ENCODE results near the gene MUC5AC. TPM values are rescaled to one million over a fixed set of nuclear protein-coding genes. Genes with fewer than 3 reads are reported as not detected.
"Not testable (repeated sequence)": the region's sequence is repeated elsewhere in the genome, so short reads cannot be mapped to it uniquely, and the experiment has no call there.

The MUC5AC gene
- total and polyA plus RNA-seq, 3 experiments from 2014 or later = not detected

DNA sequence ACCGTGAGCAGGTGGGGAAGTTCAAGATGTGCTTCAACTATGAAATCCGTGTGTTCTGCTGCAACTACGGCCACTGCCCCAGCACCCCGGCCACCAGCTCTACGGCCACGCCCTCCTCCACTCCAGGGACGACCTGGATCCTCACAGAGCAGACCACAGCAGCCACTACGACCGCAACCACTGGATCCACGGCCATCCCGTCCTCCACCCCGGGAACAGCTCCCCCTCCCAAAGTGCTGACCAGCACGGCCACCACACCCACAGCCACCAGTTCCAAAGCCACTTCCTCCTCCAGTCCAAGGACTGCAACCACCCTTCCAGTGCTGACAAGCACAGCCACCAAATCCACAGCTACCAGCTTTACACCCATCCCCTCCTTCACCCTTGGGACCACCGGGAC, 88.0 kb downstream of the MUC5AC start:
- H3K4me3 Mint-ChIP-seq; H3K9me3 ChIP-seq (ENCODE audit: low read length); POLR2A ChIA-PET; H3K27me3 ChIP-seq (ENCODE audit: insufficient read depth, low read length, poor library complexity, severe bottlenecking); H3K27ac Mint-ChIP-seq; H3K9me3 Mint-ChIP-seq; H3K27me3 Mint-ChIP-seq; H3K36me3 ChIP-seq (ENCODE audit: insufficient read depth, low read length); H3K4me1 Mint-ChIP-seq; H3K4me1 ChIP-seq (ENCODE audit: insufficient read depth, low read length); H3K36me3 Mint-ChIP-seq; H3K27ac ChIP-seq (ENCODE audit: low read depth, low read length); H3K4me3 ChIP-seq (ENCODE audit: low read length); DNase-seq; CTCF ChIA-PET: not testable (repeated sequence)

GRCh38 chr11:1246301-1246700, 88.5 kb downstream of the MUC5AC start:
- Mint-ChIP-seq H3K27ac (peak overlapping the region in 2 of 8 donors; percentile 51 to 77), H3K4me3 (peak overlapping the region in 1 of 7 donors; percentile 77)
- H3K27ac ChIP-seq (ENCODE audit: low read depth, low read length); POLR2A ChIA-PET; H3K27me3 Mint-ChIP-seq; DNase-seq; H3K9me3 Mint-ChIP-seq; H3K4me1 ChIP-seq (ENCODE audit: insufficient read depth, low read length); H3K9me3 ChIP-seq (ENCODE audit: low read length); H3K36me3 ChIP-seq (ENCODE audit: insufficient read depth, low read length); H3K4me3 ChIP-seq (ENCODE audit: low read length); H3K4me1 Mint-ChIP-seq; H3K36me3 Mint-ChIP-seq; CTCF ChIA-PET; H3K27me3 ChIP-seq (ENCODE audit: insufficient read depth, low read length, poor library complexity, severe bottlenecking): not testable (repeated sequence)

DNA sequence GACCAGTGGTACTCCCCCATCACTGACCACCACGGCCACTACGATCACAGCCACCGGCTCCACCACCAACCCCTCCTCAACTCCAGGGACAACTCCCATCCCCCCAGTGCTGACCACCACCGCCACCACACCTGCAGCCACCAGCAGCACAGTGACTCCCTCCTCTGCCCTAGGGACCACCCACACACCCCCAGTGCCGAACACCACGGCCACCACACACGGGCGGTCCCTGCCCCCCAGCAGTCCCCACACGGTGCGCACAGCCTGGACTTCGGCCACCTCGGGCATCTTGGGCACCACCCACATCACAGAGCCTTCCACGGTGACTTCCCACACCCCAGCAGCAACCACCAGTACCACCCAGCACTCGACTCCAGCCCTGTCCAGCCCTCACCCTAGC, 89.3 kb downstream of the MUC5AC start:
- H3K4me1 ChIP-seq (ENCODE audit: insufficient read depth, low read length); H3K27ac Mint-ChIP-seq; H3K36me3 Mint-ChIP-seq; DNase-seq; H3K9me3 ChIP-seq (ENCODE audit: low read length); POLR2A ChIA-PET; H3K27ac ChIP-seq (ENCODE audit: low read depth, low read length); H3K27me3 ChIP-seq (ENCODE audit: insufficient read depth, low read length, poor library complexity, severe bottlenecking); CTCF ChIA-PET; H3K4me1 Mint-ChIP-seq; H3K9me3 Mint-ChIP-seq; H3K36me3 ChIP-seq (ENCODE audit: insufficient read depth, low read length); H3K4me3 ChIP-seq (ENCODE audit: low read length); H3K27me3 Mint-ChIP-seq; H3K4me3 Mint-ChIP-seq: not testable (repeated sequence)

DNA sequence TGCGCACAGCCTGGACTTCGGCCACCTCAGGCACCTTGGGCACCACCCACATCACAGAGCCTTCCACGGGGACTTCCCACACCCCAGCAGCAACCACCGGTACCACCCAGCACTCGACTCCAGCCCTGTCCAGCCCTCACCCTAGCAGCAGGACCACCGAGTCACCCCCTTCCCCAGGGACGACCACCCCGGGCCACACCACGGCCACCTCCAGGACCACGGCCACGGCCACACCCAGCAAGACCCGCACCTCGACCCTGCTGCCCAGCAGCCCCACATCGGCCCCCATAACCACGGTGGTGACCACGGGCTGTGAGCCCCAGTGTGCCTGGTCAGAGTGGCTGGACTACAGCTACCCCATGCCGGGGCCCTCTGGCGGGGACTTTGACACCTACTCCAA, 91.2 kb downstream of the MUC5AC start:
- not testable (repeated sequence) for H3K27ac Mint-ChIP-seq

DNA sequence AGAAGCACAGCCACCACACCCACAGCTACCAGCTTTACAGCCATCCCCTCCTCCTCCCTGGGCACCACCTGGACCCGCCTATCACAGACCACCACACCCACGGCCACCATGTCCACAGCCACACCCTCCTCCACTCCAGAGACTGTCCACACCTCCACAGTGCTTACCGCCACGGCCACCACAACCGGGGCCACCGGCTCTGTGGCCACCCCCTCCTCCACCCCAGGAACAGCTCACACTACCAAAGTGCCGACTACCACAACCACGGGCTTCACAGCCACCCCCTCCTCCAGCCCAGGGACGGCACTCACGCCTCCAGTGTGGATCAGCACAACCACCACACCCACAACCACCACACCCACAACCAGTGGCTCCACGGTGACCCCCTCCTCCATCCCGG, 92.7 kb downstream of the MUC5AC start:
- H3K4me1 Mint-ChIP-seq; H3K9me3 Mint-ChIP-seq; POLR2A ChIA-PET; H3K36me3 ChIP-seq (ENCODE audit: insufficient read depth, low read length); H3K4me3 Mint-ChIP-seq; H3K27ac ChIP-seq (ENCODE audit: low read depth, low read length); CTCF ChIA-PET; DNase-seq; H3K27ac Mint-ChIP-seq; H3K4me3 ChIP-seq (ENCODE audit: low read length); H3K36me3 Mint-ChIP-seq; H3K4me1 ChIP-seq (ENCODE audit: insufficient read depth, low read length); H3K9me3 ChIP-seq (ENCODE audit: low read length); H3K27me3 Mint-ChIP-seq; H3K27me3 ChIP-seq (ENCODE audit: insufficient read depth, low read length, poor library complexity, severe bottlenecking): not testable (repeated sequence)

More for the DNA sequence above, 91.2 kb downstream of the MUC5AC start:
- H3K9me3 ChIP-seq (ENCODE audit: low read length); POLR2A ChIA-PET; H3K27ac ChIP-seq (ENCODE audit: low read depth, low read length); CTCF ChIA-PET; H3K4me3 ChIP-seq (ENCODE audit: low read length); H3K27me3 Mint-ChIP-seq; DNase-seq; H3K4me3 Mint-ChIP-seq; H3K36me3 ChIP-seq (ENCODE audit: insufficient read depth, low read length); H3K4me1 ChIP-seq (ENCODE audit: insufficient read depth, low read length); H3K4me1 Mint-ChIP-seq; H3K9me3 Mint-ChIP-seq; H3K27me3 ChIP-seq (ENCODE audit: insufficient read depth, low read length, poor library complexity, severe bottlenecking); H3K36me3 Mint-ChIP-seq: not testable (repeated sequence)

Other genes starting within 250 kb of the MUC5AC start
- gene CHID1, start 247.1 kb upstream of the MUC5AC start, total RNA-seq = 10 to 100 TPM; 87.2 to 94.1 TPM
- gene CHID1, start 247.1 kb upstream of the MUC5AC start, polyA plus RNA-seq = 57.1 TPM
- gene AP2A2, start 232.1 kb upstream of the MUC5AC start, total RNA-seq = 10 to 100 TPM; 38.8 to 42.8 TPM
- 13.9 TPM for gene AP2A2, start 232.1 kb upstream of the MUC5AC start, polyA plus RNA-seq
- gene MUC6, start 121.2 kb upstream of the MUC5AC start, total RNA-seq = not detected
- gene MUC6, start 121.2 kb upstream of the MUC5AC start, polyA plus RNA-seq = not detected
- not detected for gene MUC2, start 83.1 kb upstream of the MUC5AC start, total RNA-seq
- not detected for gene MUC2, start 83.1 kb upstream of the MUC5AC start, polyA plus RNA-seq
- gene MUC5B, start 65.1 kb downstream of the MUC5AC start, total RNA-seq = not detected
- not detected for gene MUC5B, start 65.1 kb downstream of the MUC5AC start, polyA plus RNA-seq
- gene TOLLIP, start 151.7 kb downstream of the MUC5AC start, total RNA-seq = 10 to 100 TPM; 36.3 to 41.8 TPM
- gene TOLLIP, start 151.7 kb downstream of the MUC5AC start, polyA plus RNA-seq = 31.1 TPM
- gene BRSK2, start 232.0 kb downstream of the MUC5AC start, total RNA-seq = under 1 TPM; 0.35 to 0.59 TPM
- gene BRSK2, start 232.0 kb downstream of the MUC5AC start, polyA plus RNA-seq = 0.23 TPM

Measured in CD8-positive, alpha-beta memory T cell (primary cell).